Neutrophil (primary cell): ENCODE data around the gene FOXC2.

Experiments used
- H3K27ac ChIP-seq: fragments of 200-600 bp; sonication (generic); 2 replicates; pipeline ENCODE4 v1.5.1; 2016; ENCODE audit warnings: mild to moderate bottlenecking, moderate library complexity
- H3K27me3 ChIP-seq: fragments of 200-600 bp; sonication (generic); 2 replicates; pipeline ENCODE4 v1.6.0; 2016; ENCODE audit warnings: mild to moderate bottlenecking
- H3K36me3 ChIP-seq: fragments of 200-600 bp; sonication (generic); 2 replicates; pipeline ENCODE4 v1.5.1; 2017
- H3K4me1 ChIP-seq, 2 experiments: fragments of 200-600 bp in 1 of 2; sonication (generic) in 1 of 2; 1 replicate in 1 of 2; 2 replicates in 1 of 2; pipeline versions ENCODE4 v1.5.1 to v1.6.1; 2013 to 2016; ENCODE audit warnings: low read depth in 1 of 2, low read length in 1 of 2, mild to moderate bottlenecking in 1 of 2, moderate library complexity in 1 of 2; ENCODE audit not compliant: control insufficient read depth in 1 of 2, insufficient read depth in 1 of 2
- H3K4me3 ChIP-seq, 2 experiments: fragments of 200-600 bp in 1 of 2; sonication (generic) in 1 of 2; 1 replicate in 1 of 2; 2 replicates in 1 of 2; pipeline ENCODE4 v1.5.1; 2013 to 2016; ENCODE audit warnings: low read depth in 1 of 2, low read length in 1 of 2, mild to moderate bottlenecking in 1 of 2, moderate library complexity in 1 of 2
- H3K9me3 ChIP-seq: fragments of 200-600 bp; sonication (generic); 2 replicates; pipeline ENCODE4 v1.5.1; 2016
- CTCF ChIP-seq: fragments of 200-600 bp; sonication (generic); IDR thresholded peaks from 2 replicates; pipeline ENCODE4 v1.5.1; 2016; ENCODE audit warnings: antibody characterized with exemption

The FOXC2 gene

DNA sequence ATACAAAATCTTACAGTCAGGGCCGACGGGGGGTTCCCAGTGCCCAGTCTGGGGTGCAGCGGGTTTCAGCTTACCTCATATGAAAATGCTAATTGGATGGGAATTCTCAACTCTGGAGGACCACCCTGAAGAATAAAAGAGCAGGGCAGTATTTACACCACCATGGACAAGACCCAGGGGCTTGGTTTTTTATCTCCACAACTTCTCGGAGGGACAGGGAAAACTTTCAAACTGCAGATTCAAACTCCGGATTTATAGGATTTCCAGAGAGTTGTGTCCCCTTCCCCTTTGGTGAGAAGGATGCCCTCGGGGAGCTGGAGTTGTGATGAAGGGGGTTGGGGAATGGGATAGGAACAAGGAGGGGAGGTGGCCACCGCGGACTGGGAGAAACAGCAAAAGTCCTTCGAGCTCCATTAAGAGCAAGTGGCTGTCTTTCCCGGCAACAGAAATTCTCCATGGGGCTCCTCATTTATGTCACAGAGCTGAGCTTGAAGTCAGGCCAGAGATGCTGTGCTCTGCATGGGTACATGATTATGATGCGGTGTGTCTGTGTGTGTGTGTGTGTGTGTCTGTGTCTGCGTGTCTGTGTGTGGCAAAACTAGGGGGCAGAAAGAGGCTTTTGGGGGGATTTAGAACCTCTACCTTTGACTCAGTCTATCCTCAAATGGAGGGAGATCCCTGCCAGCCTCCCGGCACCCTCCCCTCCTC lies 27.4 kb downstream of the FOXC2 start:
- no peak for TF ChIP-seq CTCF
- Histone ChIP-seq H3K4me1 (no peaks in the 10 kb centered on the region), H3K9me3 (no peaks in the 10 kb centered on the region), H3K27ac (no peak overlapping the region), H3K4me3 (no peak overlapping the region), H3K27me3 (peaks cover 91% of the 10 kb centered on the region), H3K36me3 (no peaks in the 10 kb centered on the region)

- H3K4me3 ChIP-seq = no peak overlapping the region
- H3K27ac ChIP-seq = no peak overlapping the region
- TF ChIP-seq CTCF = no peak
- no peaks in the 10 kb centered on the region for H3K36me3 ChIP-seq
- peaks cover 91% of the 10 kb centered on the region for H3K27me3 ChIP-seq
- H3K9me3 ChIP-seq = no peaks in the 10 kb centered on the region
- H3K4me1 ChIP-seq = no peaks in the 10 kb centered on the region
Measured at GRCh38 chr16:86594721-86595120, 28.1 kb downstream of the FOXC2 start.

DNA sequence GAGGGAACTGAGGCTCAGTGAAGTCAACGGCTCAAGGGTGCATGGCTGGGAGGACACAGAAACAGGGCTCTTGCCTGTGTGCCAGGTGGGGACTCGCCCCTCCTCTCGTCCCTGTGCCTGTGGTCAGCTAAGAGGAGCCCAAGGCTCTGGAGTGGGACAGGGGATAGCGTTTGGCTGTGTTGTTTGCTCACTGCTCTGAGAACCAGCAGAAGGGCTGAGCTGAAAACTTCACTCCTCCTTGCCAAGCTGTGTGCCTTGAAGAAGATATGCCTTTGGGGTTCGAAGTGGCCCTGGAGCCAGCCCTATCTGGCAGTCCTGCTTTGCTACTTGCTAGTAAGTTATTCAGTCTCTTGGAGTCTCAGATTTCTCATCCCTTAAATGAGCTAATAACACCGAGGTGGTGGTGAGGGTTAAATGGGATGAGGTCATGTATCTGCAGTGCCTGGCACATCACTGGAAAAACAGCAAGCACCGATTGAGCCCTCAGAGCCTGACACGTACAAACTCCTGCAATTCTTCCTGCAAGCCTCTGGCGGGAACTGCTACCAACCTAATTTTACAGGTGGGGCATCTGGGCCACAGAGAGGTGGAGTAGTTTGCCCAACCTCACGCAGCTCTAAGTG lies 29.5 kb downstream of the FOXC2 start:
- H3K9me3 ChIP-seq = no peaks in the 10 kb centered on the region
- no peaks in the 10 kb centered on the region for H3K4me1 ChIP-seq
- no peak for TF ChIP-seq CTCF
- peaks cover 85% of the 10 kb centered on the region for H3K27me3 ChIP-seq
- H3K36me3 ChIP-seq = no peaks in the 10 kb centered on the region
- no peak overlapping the region for H3K4me3 ChIP-seq
- no peak overlapping the region for H3K27ac ChIP-seq

DNA sequence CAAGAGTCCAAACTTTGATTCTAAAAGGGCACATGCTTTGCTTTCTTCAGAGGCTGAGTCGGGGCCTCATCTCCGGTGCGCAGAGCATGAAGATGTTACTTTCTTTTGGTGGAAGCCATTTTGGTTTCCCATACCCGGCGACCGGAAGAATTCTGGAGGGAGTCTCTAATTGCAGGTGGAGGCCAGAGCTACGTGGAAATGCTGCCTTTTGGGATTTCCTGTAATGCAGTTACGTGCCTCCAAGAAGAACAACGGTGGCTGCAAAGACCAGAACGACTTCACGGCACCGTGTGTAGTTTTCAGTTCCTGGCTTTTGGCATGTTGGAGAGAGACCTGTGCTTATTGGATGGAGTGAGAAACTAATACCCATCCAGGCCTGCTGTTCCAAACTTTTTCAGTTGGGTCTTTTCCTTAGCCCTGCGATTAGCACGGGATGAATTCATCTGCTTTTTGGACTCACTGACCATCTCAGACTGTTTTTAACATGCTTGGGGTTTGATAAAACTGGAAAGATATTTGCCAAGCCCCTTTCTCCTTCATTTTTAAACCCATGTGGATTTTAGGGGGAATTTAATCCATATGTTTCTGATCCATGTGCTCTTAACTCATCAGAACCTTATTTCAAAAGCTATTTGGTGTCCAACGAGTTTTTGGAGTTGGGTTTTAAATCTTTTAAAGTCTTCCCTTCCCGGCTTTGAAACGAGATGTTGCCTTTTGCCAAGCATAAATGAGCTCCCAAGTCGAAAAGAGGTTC lies 30.7 kb downstream of the FOXC2 start:
- Histone ChIP-seq H3K4me3 (no peak overlapping the region), H3K27me3 (peaks cover 77% of the 10 kb centered on the region), H3K27ac (no peak overlapping the region), H3K4me1 (no peaks in the 10 kb centered on the region), H3K36me3 (no peaks in the 10 kb centered on the region), H3K9me3 (no peaks in the 10 kb centered on the region)
- TF ChIP-seq CTCF = no peak

GRCh38 chr16:86597880-86598606 lies 31.4 kb downstream of the FOXC2 start:
- Histone ChIP-seq H3K4me1 (no peaks in the 10 kb centered on the region), H3K9me3 (no peaks in the 10 kb centered on the region), H3K4me3 (no peak overlapping the region), H3K27me3 (peaks cover 72% of the 10 kb centered on the region), H3K36me3 (no peaks in the 10 kb centered on the region), H3K27ac (no peak overlapping the region)
- TF ChIP-seq CTCF = no peak
